Measurements from ENCODE around the gene CDH2.

DNA sequence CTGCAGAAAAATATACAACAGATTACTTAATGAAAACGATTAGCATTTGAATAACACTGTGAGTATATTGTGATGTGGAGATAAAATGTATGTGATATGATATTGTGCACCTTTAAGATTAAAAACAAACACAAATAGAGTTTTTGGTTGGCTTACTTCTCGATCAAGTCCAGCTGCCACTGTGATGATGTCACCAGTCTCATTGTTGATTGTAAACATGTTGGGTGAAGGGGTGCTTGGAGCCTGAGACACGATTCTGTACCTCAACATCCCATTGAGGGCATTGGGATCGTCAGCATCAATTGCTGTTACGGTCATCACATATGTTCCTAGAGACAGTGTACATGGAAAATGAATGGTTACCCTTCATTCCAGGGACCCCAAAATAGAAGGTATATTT is 174.1 kb downstream of the CDH2 start:
- TF ChIP-seq, protein P1, sequence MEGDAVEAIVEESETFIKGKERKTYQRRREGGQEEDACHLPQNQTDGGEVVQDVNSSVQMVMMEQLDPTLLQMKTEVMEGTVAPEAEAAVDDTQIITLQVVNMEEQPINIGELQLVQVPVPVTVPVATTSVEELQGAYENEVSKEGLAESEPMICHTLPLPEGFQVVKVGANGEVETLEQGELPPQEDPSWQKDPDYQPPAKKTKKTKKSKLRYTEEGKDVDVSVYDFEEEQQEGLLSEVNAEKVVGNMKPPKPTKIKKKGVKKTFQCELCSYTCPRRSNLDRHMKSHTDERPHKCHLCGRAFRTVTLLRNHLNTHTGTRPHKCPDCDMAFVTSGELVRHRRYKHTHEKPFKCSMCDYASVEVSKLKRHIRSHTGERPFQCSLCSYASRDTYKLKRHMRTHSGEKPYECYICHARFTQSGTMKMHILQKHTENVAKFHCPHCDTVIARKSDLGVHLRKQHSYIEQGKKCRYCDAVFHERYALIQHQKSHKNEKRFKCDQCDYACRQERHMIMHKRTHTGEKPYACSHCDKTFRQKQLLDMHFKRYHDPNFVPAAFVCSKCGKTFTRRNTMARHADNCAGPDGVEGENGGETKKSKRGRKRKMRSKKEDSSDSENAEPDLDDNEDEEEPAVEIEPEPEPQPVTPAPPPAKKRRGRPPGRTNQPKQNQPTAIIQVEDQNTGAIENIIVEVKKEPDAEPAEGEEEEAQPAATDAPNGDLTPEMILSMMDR (conservative IDR thresholded peaks at IDR 0.05; ENCODE audit: low read depth in 2 of 2), result no peak
- no peak for TF ChIP-seq POLR2AphosphoS5 (IDR thresholded peaks at IDR 0.05; ENCODE audit: low read depth)
- no peak for TF ChIP-seq EZH2phosphoT487 (IDR thresholded peaks at IDR 0.05; ENCODE audit: unreplicated experiment)
- no peak for TF ChIP-seq EZH2 (IDR thresholded peaks at IDR 0.05; ENCODE audit: low read depth, unreplicated experiment)
- TF ChIP-seq, protein P2, sequence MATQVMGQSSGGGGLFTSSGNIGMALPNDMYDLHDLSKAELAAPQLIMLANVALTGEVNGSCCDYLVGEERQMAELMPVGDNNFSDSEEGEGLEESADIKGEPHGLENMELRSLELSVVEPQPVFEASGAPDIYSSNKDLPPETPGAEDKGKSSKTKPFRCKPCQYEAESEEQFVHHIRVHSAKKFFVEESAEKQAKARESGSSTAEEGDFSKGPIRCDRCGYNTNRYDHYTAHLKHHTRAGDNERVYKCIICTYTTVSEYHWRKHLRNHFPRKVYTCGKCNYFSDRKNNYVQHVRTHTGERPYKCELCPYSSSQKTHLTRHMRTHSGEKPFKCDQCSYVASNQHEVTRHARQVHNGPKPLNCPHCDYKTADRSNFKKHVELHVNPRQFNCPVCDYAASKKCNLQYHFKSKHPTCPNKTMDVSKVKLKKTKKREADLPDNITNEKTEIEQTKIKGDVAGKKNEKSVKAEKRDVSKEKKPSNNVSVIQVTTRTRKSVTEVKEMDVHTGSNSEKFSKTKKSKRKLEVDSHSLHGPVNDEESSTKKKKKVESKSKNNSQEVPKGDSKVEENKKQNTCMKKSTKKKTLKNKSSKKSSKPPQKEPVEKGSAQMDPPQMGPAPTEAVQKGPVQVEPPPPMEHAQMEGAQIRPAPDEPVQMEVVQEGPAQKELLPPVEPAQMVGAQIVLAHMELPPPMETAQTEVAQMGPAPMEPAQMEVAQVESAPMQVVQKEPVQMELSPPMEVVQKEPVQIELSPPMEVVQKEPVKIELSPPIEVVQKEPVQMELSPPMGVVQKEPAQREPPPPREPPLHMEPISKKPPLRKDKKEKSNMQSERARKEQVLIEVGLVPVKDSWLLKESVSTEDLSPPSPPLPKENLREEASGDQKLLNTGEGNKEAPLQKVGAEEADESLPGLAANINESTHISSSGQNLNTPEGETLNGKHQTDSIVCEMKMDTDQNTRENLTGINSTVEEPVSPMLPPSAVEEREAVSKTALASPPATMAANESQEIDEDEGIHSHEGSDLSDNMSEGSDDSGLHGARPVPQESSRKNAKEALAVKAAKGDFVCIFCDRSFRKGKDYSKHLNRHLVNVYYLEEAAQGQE (IDR thresholded peaks at IDR 0.05; ENCODE audit: unreplicated experiment), result no peak
- no peak for TF ChIP-seq ZNF114 (CRISPR knock-in tag; IDR thresholded peaks at IDR 0.05)
- TF ChIP-seq JUNB (IDR thresholded peaks at IDR 0.05; ENCODE audit: unreplicated experiment), result no peak
- TF ChIP-seq, protein P3, sequence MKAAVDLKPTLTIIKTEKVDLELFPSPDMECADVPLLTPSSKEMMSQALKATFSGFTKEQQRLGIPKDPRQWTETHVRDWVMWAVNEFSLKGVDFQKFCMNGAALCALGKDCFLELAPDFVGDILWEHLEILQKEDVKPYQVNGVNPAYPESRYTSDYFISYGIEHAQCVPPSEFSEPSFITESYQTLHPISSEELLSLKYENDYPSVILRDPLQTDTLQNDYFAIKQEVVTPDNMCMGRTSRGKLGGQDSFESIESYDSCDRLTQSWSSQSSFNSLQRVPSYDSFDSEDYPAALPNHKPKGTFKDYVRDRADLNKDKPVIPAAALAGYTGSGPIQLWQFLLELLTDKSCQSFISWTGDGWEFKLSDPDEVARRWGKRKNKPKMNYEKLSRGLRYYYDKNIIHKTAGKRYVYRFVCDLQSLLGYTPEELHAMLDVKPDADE (IDR thresholded peaks at IDR 0.05), result no peak
- no peak for TF ChIP-seq CREB1 (CRISPR knock-in tag; IDR thresholded peaks at IDR 0.05; ENCODE audit: low read depth)
